ENCODE data around the gene SGSM2. TPM values are rescaled to one million over a fixed set of nuclear protein-coding genes. Genes with fewer than 3 reads are reported as not detected.
"Not testable (repeated sequence)": the region's sequence is repeated elsewhere in the genome, so short reads cannot be mapped to it uniquely, and the experiment has no call there.

SGSM2 gene
- total RNA-seq, 2 donors from 2014 or later = 20.9 to 31.4 TPM

GRCh38 chr17:2309338-2310154 lies 27.8 kb upstream of the SGSM2 start:
- DNase-seq (ENCODE audit: low spot score) = no peak
- no peak overlapping the region for H3K4me3 ChIP-seq
- H3K9me3 ChIP-seq = no peaks in the 10 kb centered on the region
- H3K27me3 ChIP-seq = no peaks in the 10 kb centered on the region
- TF ChIP-seq CTCF (IDR thresholded peaks at IDR 0.05) = no peak
- no peak overlapping the region for H3K27ac ChIP-seq
- peaks cover 0 to 10% of the 10 kb centered on the region in 2 donors for H3K4me1 ChIP-seq
- H3K36me3 ChIP-seq = no peaks in the 10 kb centered on the region

GRCh38 chr17:2312736-2313135 lies 24.6 kb upstream of the SGSM2 start:
- no peak for TF ChIP-seq CTCF (IDR thresholded peaks at IDR 0.05)
- no peak overlapping the region for H3K27ac ChIP-seq

GRCh38 chr17:2316916-2317205 lies 20.4 kb upstream of the SGSM2 start:
- H3K36me3 ChIP-seq; H3K4me1 ChIP-seq; H3K27ac ChIP-seq; H3K9me3 ChIP-seq; H3K27me3 ChIP-seq; DNase-seq (ENCODE audit: low spot score); H3K4me3 ChIP-seq: not testable (repeated sequence)

More at GRCh38 chr17:2312736-2313135, 24.6 kb upstream of the SGSM2 start:
- Histone ChIP-seq H3K4me3 (no peak overlapping the region), H3K9me3 (no peaks in the 10 kb centered on the region), H3K4me1 (peaks cover 0 to 6% of the 10 kb centered on the region in 2 donors), H3K27me3 (no peaks in the 10 kb centered on the region), H3K36me3 (no peaks in the 10 kb centered on the region)
- no peak for DNase-seq (ENCODE audit: low spot score)

- Histone ChIP-seq H3K4me1 (no peaks in the 10 kb centered on the region), H3K9me3 (no peaks in the 10 kb centered on the region), H3K27ac (no peak overlapping the region), H3K27me3 (no peaks in the 10 kb centered on the region), H3K36me3 (peaks cover 17% of the 10 kb centered on the region), H3K4me3 (no peak overlapping the region)
- no peak for TF ChIP-seq CTCF (IDR thresholded peaks at IDR 0.05)
- no peak for DNase-seq (ENCODE audit: low spot score)
Measured at GRCh38 chr17:2317796-2318195, 19.5 kb upstream of the SGSM2 start.

GRCh38 chr17:2319051-2319450 lies 18.2 kb upstream of the SGSM2 start:
- peaks cover 29% of the 10 kb centered on the region for H3K36me3 ChIP-seq
- H3K9me3 ChIP-seq = no peaks in the 10 kb centered on the region
- DNase-seq (ENCODE audit: low spot score) = no peak
- H3K4me1 ChIP-seq = no peaks in the 10 kb centered on the region
- no peak overlapping the region for H3K4me3 ChIP-seq
- no peaks in the 10 kb centered on the region for H3K27me3 ChIP-seq
- no peak overlapping the region for H3K27ac ChIP-seq
- TF ChIP-seq CTCF (IDR thresholded peaks at IDR 0.05) = no peak

GRCh38 chr17:2321399-2321798 lies 15.9 kb upstream of the SGSM2 start:
- no peaks in the 10 kb centered on the region for H3K9me3 ChIP-seq
- TF ChIP-seq CTCF (IDR thresholded peaks at IDR 0.05) = no peak
- no peak overlapping the region for H3K4me3 ChIP-seq
- no peak overlapping the region for H3K27ac ChIP-seq
- no peaks in the 10 kb centered on the region for H3K27me3 ChIP-seq
- DNase-seq (ENCODE audit: low spot score) = no peak
- H3K36me3 ChIP-seq = peaks cover 53% of the 10 kb centered on the region
- no peaks in the 10 kb centered on the region for H3K4me1 ChIP-seq

Data from right atrium auricular region (tissue), 2 donors.